GM13976 (cell line): ENCODE results near the gene CACNG4.

Source experiments
- DNase-seq: peaks from one replicate; pipeline ENCODE4 v3.0.0; 2012; ENCODE audit warnings: low spot score
- CTCF ChIP-seq: IDR thresholded peaks from 2 replicates; pipeline ENCODE4 v1.5.1; 2012; ENCODE audit warnings: borderline replicate concordance, mild to moderate bottlenecking; ENCODE audit not compliant: insufficient read depth; ENCODE audit errors: extremely low read depth, missing control alignments, control extremely low read depth
- in situ Hi-C: fragments of 300-500 bp; cut with MboI; formaldehyde crosslinking; loops from one replicate; pipeline ENCODE4 v1.12.0; 2022; ENCODE audit warnings: low sequenced_read_pairs, mixed read lengths, inconsistent platforms; ENCODE audit not compliant: unreplicated experiment

Gene CACNG4

GRCh38 chr17:67008101-67008500, 43.6 kb downstream of the CACNG4 start:
- DNase-seq = no peak
- no peak for TF ChIP-seq CTCF
- in situ Hi-C loops = no loop called here

GRCh38 chr17:67011527-67012175, 47.1 kb downstream of the CACNG4 start:
- in situ Hi-C loops = no loop called here
- TF ChIP-seq CTCF = no peak
- DNase-seq = no peak

GRCh38 chr17:67013891-67014290, 49.4 kb downstream of the CACNG4 start:
- in situ Hi-C loops = no loop called here
- TF ChIP-seq CTCF = no peak
- DNase-seq = no peak

- no peak for DNase-seq
- TF ChIP-seq CTCF = no peak
- in situ Hi-C loops = no loop called here
Measured at GRCh38 chr17:67015001-67015400, 50.5 kb downstream of the CACNG4 start.

- DNase-seq = no peak
- in situ Hi-C loops = no loop called here
- no peak for TF ChIP-seq CTCF
Measured at GRCh38 chr17:67016039-67016762, 51.7 kb downstream of the CACNG4 start.

GRCh38 chr17:67017910-67018309, 53.4 kb downstream of the CACNG4 start:
- in situ Hi-C loops = no loop called here
- no peak for DNase-seq
- no peak for TF ChIP-seq CTCF
